ENCODE data around the gene DCC. TPM values are rescaled to one million over a fixed set of nuclear protein-coding genes. Genes with fewer than 3 reads are reported as not detected.

DCC gene
- total RNA-seq, 1 experiment from 2014 or later, result not detected

DNA sequence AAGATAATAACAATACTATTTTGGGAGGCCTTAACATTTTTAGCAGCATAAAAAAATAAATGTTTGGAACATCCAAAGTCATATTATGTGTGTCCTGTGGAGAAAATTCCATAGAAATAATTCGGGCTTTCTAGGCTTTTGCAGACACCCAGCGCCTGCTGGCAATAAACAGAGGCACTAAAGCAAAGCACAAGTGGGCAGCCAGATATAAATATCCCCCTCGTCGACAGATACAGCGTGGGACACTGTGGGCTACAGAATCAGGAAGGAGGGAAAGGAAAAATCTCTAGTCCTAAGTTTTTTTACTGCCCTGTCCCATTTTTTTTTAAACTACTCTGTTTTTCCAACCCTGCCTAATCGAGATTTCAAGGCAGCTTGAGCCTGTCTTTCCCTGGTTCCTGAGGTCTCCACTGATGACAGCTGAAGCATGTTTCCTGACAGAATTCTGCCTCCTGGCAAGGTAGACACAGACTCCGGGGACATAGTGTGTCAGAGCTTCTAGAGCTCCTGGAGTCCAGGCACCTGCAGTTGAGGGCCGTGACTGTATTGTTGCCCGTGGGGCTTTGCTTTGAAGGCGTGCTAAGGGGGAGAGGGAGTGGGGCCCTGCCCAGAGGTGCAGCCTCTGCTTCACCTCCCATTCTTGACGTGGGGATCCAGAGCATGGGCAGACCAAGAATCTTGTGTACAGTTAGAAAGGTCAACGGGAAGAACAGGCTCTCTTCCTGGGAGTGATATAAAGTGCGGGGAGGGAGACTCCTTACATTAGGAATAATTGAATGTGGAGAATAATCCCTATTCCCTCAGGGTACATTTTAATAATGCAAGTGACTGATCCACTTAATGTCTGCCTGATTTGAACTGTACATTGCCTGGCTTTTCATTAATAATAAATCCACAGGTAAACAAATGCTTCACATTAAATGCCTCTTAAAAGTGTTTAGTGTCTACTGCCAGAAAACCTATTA lies 232.3 kb downstream of the DCC start:
- Histone ChIP-seq H3K79me2 (ENCODE audit: low read length) (no peaks in the 10 kb centered on the region), H3K4me1 (ENCODE audit: insufficient read depth, low read length) (peaks cover 5% of the 10 kb centered on the region; the same call in 1 of the 2 replicates), H4K20me1 (ENCODE audit: low read length) (no peaks in the 10 kb centered on the region), H3K9ac (ENCODE audit: low read length) (no peak overlapping the region), H3F3A (ENCODE audit: low read length, unreplicated experiment) (no peaks in the 10 kb centered on the region), H3K9me3 (ENCODE audit: low read length) (no peaks in the 10 kb centered on the region), H2AFZ (ENCODE audit: low read length) (peak overlapping the region; percentile 40; the same call in 1 of the 2 replicates), H3K4me3 (ENCODE audit: low read length) (no peak overlapping the region), H3K36me3 (ENCODE audit: low read depth, low read length) (no peaks in the 10 kb centered on the region), H3K27ac (ENCODE audit: low read length) (no peak overlapping the region), H3K27me3 (ENCODE audit: low read length) (no peaks in the 10 kb centered on the region), H3K4me2 (ENCODE audit: low read length) (0 out of 2 replicates have a peak overlapping the region, but pooled peaks have one; percentile 0), H3K9me2 (replicated peaks; ENCODE audit: low read length) (no peaks in the 10 kb centered on the region)
- BruUV-seq (replicated peaks), result no TSS peak
- intact Hi-C loops (cut with micrococcal nuclease), result no loop called here
- POLR2A ChIA-PET (ENCODE audit: unreplicated experiment), result no interaction called here
- ATAC-seq (no peak), DNase-seq (no peak)
- CTCF ChIA-PET, result no interaction called here
- no peak for TF ChIP-seq EZH2phosphoT487 (IDR thresholded peaks at IDR 0.05; ENCODE audit: borderline replicate concordance, low read length)
- TF ChIP-seq EZH2 (IDR thresholded peaks at IDR 0.05; ENCODE audit: low read length, unreplicated experiment), result no peak
- TF ChIP-seq, protein P1, sequence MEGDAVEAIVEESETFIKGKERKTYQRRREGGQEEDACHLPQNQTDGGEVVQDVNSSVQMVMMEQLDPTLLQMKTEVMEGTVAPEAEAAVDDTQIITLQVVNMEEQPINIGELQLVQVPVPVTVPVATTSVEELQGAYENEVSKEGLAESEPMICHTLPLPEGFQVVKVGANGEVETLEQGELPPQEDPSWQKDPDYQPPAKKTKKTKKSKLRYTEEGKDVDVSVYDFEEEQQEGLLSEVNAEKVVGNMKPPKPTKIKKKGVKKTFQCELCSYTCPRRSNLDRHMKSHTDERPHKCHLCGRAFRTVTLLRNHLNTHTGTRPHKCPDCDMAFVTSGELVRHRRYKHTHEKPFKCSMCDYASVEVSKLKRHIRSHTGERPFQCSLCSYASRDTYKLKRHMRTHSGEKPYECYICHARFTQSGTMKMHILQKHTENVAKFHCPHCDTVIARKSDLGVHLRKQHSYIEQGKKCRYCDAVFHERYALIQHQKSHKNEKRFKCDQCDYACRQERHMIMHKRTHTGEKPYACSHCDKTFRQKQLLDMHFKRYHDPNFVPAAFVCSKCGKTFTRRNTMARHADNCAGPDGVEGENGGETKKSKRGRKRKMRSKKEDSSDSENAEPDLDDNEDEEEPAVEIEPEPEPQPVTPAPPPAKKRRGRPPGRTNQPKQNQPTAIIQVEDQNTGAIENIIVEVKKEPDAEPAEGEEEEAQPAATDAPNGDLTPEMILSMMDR (conservative IDR thresholded peaks at IDR 0.05; ENCODE audit: low read depth, low read length), result no peak

DNA sequence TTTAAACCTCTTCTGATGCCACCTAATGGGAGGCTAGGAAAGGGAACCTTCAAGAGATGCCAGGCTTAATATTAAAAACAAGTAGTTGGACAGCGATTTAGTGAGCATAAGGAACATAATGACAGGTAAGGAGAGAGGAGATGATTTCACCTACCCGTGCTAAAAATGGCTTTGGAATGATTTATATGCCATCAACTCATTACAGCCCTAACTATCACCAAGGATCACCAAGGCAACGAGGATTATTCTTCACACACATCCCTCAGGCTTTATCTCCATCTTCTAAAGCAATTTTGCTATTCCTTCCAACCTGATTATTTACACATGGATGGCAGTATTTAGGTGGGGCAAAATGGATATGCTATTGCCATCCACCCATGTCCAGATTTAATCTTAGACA lies 237.8 kb downstream of the DCC start:
- POLR2A ChIA-PET (ENCODE audit: unreplicated experiment), result no interaction called here
- Histone ChIP-seq H3K4me2 (ENCODE audit: low read length) (no peak overlapping the region), H3K4me3 (ENCODE audit: low read length) (no peak overlapping the region), H3K9me3 (ENCODE audit: low read length) (no peaks in the 10 kb centered on the region; the same call in 1 of the 2 replicates), H3F3A (ENCODE audit: low read length, unreplicated experiment) (no peaks in the 10 kb centered on the region), H2AFZ (ENCODE audit: low read length) (no peak overlapping the region), H3K36me3 (ENCODE audit: low read depth, low read length) (no peaks in the 10 kb centered on the region), H3K27ac (ENCODE audit: low read length) (no peak overlapping the region), H3K79me2 (ENCODE audit: low read length) (no peaks in the 10 kb centered on the region), H3K9ac (ENCODE audit: low read length) (no peak overlapping the region), H3K9me2 (replicated peaks; ENCODE audit: low read length) (no peaks in the 10 kb centered on the region), H3K4me1 (ENCODE audit: insufficient read depth, low read length) (no peaks in the 10 kb centered on the region; the same call in 1 of the 2 replicates), H4K20me1 (ENCODE audit: low read length) (no peaks in the 10 kb centered on the region), H3K27me3 (ENCODE audit: low read length) (no peaks in the 10 kb centered on the region)
- ATAC-seq, result no peak
- TF ChIP-seq, protein P1 (conservative IDR thresholded peaks at IDR 0.05; ENCODE audit: low read depth, low read length), result no peak
- no peak for TF ChIP-seq EZH2 (IDR thresholded peaks at IDR 0.05; ENCODE audit: low read length, unreplicated experiment)
- TF ChIP-seq EZH2phosphoT487 (IDR thresholded peaks at IDR 0.05; ENCODE audit: borderline replicate concordance, low read length), result no peak
- DNase-seq, result no peak
- no TSS peak for BruUV-seq (replicated peaks)
- CTCF ChIA-PET, result no interaction called here
- intact Hi-C loops (cut with micrococcal nuclease), result no loop called here

DNA sequence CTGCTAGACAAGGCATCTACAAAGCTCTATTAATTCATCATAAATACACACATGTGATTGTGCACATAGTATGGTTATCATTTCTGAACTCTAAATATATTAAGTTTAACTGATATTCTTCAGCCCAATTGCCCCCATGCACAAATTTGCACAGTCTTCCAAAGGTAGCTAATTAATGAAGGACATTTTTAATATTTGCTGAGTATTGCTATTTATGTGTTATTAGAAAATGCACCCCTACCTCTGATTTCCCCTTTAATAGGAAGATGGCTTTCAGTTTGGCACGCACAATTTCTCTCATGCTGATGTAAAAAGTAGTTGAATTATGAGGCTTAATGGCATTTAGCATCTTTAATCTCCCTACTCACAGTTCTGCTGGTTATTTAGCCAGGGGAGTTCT lies 242.1 kb downstream of the DCC start:
- H3K9me3 ChIP-seq (ENCODE audit: low read length), result no peaks in the 10 kb centered on the region; the same call in 1 of the 2 replicates
- H3K4me1 ChIP-seq (ENCODE audit: insufficient read depth, low read length), result no peaks in the 10 kb centered on the region
- TF ChIP-seq EZH2phosphoT487 (IDR thresholded peaks at IDR 0.05; ENCODE audit: borderline replicate concordance, low read length) (no peak), EZH2 (IDR thresholded peaks at IDR 0.05; ENCODE audit: low read length, unreplicated experiment) (no peak)
- TF ChIP-seq, protein P1 (conservative IDR thresholded peaks at IDR 0.05; ENCODE audit: low read depth, low read length), result no peak
- intact Hi-C loops (cut with micrococcal nuclease), result no loop called here
- no peaks in the 10 kb centered on the region for H3K79me2 ChIP-seq (ENCODE audit: low read length)
- no peak overlapping the region for H2AFZ ChIP-seq (ENCODE audit: low read length)
- no TSS peak for BruUV-seq (replicated peaks)
- H3K4me2 ChIP-seq (ENCODE audit: low read length), result no peak overlapping the region
- H4K20me1 ChIP-seq (ENCODE audit: low read length), result no peaks in the 10 kb centered on the region
- no peak overlapping the region for H3K27ac ChIP-seq (ENCODE audit: low read length)
- no peak overlapping the region for H3K4me3 ChIP-seq (ENCODE audit: low read length)
- H3K9ac ChIP-seq (ENCODE audit: low read length), result no peak overlapping the region
- ATAC-seq (no peak), DNase-seq (no peak)
- H3K36me3 ChIP-seq (ENCODE audit: low read depth, low read length), result no peaks in the 10 kb centered on the region
- CTCF ChIA-PET, result no interaction called here
- H3K9me2 ChIP-seq (replicated peaks; ENCODE audit: low read length), result no peaks in the 10 kb centered on the region
- POLR2A ChIA-PET (ENCODE audit: unreplicated experiment), result no interaction called here
- H3K27me3 ChIP-seq (ENCODE audit: low read length), result no peaks in the 10 kb centered on the region
- H3F3A ChIP-seq (ENCODE audit: low read length, unreplicated experiment), result no peaks in the 10 kb centered on the region

All from PC-3 (cell line).